Smooth muscle cell (in vitro differentiated cells): ENCODE measurements around the gene PJVK. TPM values are rescaled to one million over a fixed set of nuclear protein-coding genes. Genes with fewer than 3 reads are reported as not detected.

Experiments
- DNase-seq: peaks from one replicate; lab custom pipeline; 2025; ENCODE audit not compliant: unreplicated experiment; lab: John Stamatoyannopoulos, UW
- H2AFZ ChIP-seq: fragments of 200-600 bp; sonication (generic); 2 replicates; pipeline ENCODE4 v1.6.0; 2016; ENCODE audit warnings: antibody characterized with exemption, low read depth, mild to moderate bottlenecking
- H3F3A ChIP-seq: fragments of 200-600 bp; sonication (generic); 2 replicates; pipeline ENCODE4 v1.6.0; 2017; ENCODE audit warnings: antibody characterized with exemption, low read depth
- H3K27ac ChIP-seq: fragments of 200-600 bp; sonication (generic); 2 replicates; pipeline ENCODE4 v1.5.1; 2016; ENCODE audit warnings: low read depth, mild to moderate bottlenecking
- H3K27me3 ChIP-seq: fragments of 200-600 bp; sonication (generic); 2 replicates; pipeline ENCODE4 v1.6.1; 2016; ENCODE audit warnings: low read depth, mild to moderate bottlenecking
- H3K36me3 ChIP-seq: fragments of 200-600 bp; sonication (generic); 2 replicates; pipeline ENCODE4 v1.5.1; 2016; ENCODE audit warnings: low read depth
- H3K4me1 ChIP-seq: fragments of 200-600 bp; sonication (generic); 2 replicates; pipeline ENCODE4 v1.5.1; 2016; ENCODE audit warnings: low read depth
- H3K4me2 ChIP-seq: fragments of 200-600 bp; sonication (generic); 2 replicates; pipeline ENCODE4 v1.6.0; 2016; ENCODE audit warnings: mild to moderate bottlenecking
- H3K4me3 ChIP-seq: fragments of 200-600 bp; sonication (generic); 2 replicates; pipeline ENCODE4 v1.5.1; 2016; ENCODE audit warnings: mild to moderate bottlenecking
- H3K79me2 ChIP-seq: fragments of 200-600 bp; sonication (generic); 2 replicates; pipeline ENCODE4 v1.6.0; 2016; ENCODE audit warnings: low read depth, mild to moderate bottlenecking
- H3K9ac ChIP-seq: fragments of 200-600 bp; sonication (generic); 2 replicates; pipeline ENCODE4 v1.6.0; 2016; ENCODE audit warnings: low read depth
- H3K9me3 ChIP-seq: fragments of 200-600 bp; sonication (generic); replicated peaks from 2 replicates; pipeline ENCODE4 v1.5.1; 2016; ENCODE audit warnings: low read depth
- H4K20me1 ChIP-seq: fragments of 200-600 bp; sonication (generic); 2 replicates; pipeline ENCODE4 v1.6.0; 2016; ENCODE audit warnings: low read depth
- CTCF ChIP-seq: fragments of 200-600 bp; sonication (generic); IDR thresholded peaks from 2 replicates; pipeline ENCODE4 v1.5.1; 2017; ENCODE audit warnings: borderline replicate concordance, mild to moderate bottlenecking, antibody characterized with exemption; ENCODE audit not compliant: insufficient read depth, poor library complexity, severe bottlenecking
- whole genome bisulfite sequencing: methylation state at CpG from one replicate; pipeline ENCODE4 v1.1.7; 2016; ENCODE audit warnings: low lambda C conversion rate; 5-methylcytosine and 5-hydroxymethylcytosine counted together
- polyA plus RNA-seq: library from polyadenylated mRNA; unstranded; fragments of >200 nt; fragmentation: Nextera tagmentation; extraction: Ambion mirVana; gene quantifications from 2 replicates; pipeline ENCODE4 v1.2.1, GENCODE V29; 2016
- total RNA-seq: library from RNA; depleted of rRNA; stranded (reverse); fragments of >200 nt; gene quantifications from 2 replicates; pipeline ENCODE4 v1.2.3, GENCODE V29; 2014

The PJVK gene
- total and polyA plus RNA-seq, 2 experiments from 2014 or later: 1.9 to 3.3 TPM

- H3K79me2 ChIP-seq: peaks cover 2% of the 10 kb centered on the region
- no peak overlapping the region for H3K4me2 ChIP-seq
- no peak overlapping the region for H3K9ac ChIP-seq
- no peak for TF ChIP-seq CTCF
- H3K36me3 ChIP-seq: peaks cover 46% of the 10 kb centered on the region
- no peaks in the 10 kb centered on the region for H4K20me1 ChIP-seq
- H3K4me3 ChIP-seq: no peak overlapping the region
- H3K27ac ChIP-seq: no peak overlapping the region
- no peaks in the 10 kb centered on the region for H3K4me1 ChIP-seq
- H3K27me3 ChIP-seq: no peaks in the 10 kb centered on the region
- no peaks in the 10 kb centered on the region for H3K9me3 ChIP-seq
- no peaks in the 10 kb centered on the region for H3F3A ChIP-seq
- DNase-seq: no peak
- H2AFZ ChIP-seq: no peak overlapping the region
Measured at GRCh38 chr2:178498137-178498536, 47.0 kb downstream of the PJVK start.

- H3K4me3 ChIP-seq: no peak overlapping the region
- H3K36me3 ChIP-seq: peaks cover 41% of the 10 kb centered on the region
- no peaks in the 10 kb centered on the region for H3K4me1 ChIP-seq
- no peaks in the 10 kb centered on the region for H3K9me3 ChIP-seq
- WGBS: 97% methylated on average over 3 of the region's 3 CpGs
- no peaks in the 10 kb centered on the region for H4K20me1 ChIP-seq
- no peak for DNase-seq
- no peaks in the 10 kb centered on the region for H3F3A ChIP-seq
- no peaks in the 10 kb centered on the region for H3K27me3 ChIP-seq
- H3K79me2 ChIP-seq: no peaks in the 10 kb centered on the region
- no peak overlapping the region for H3K4me2 ChIP-seq
- H2AFZ ChIP-seq: no peak overlapping the region
- H3K27ac ChIP-seq: no peak overlapping the region
- H3K9ac ChIP-seq: no peak overlapping the region
- TF ChIP-seq CTCF: no peak
Measured at GRCh38 chr2:178499640-178500039, 48.5 kb downstream of the PJVK start.

- no peaks in the 10 kb centered on the region for H4K20me1 ChIP-seq
- no peak overlapping the region for H3K4me3 ChIP-seq
- no peak overlapping the region for H3K4me2 ChIP-seq
- no peaks in the 10 kb centered on the region for H3K27me3 ChIP-seq
- peaks cover 7% of the 10 kb centered on the region for H3K4me1 ChIP-seq
- peaks cover 40% of the 10 kb centered on the region for H3K36me3 ChIP-seq
- no peak overlapping the region for H2AFZ ChIP-seq
- H3K27ac ChIP-seq: no peak overlapping the region
- DNase-seq: no peak
- TF ChIP-seq CTCF: no peak
- H3K9me3 ChIP-seq: no peaks in the 10 kb centered on the region
- no peak overlapping the region for H3K9ac ChIP-seq
- no peaks in the 10 kb centered on the region for H3F3A ChIP-seq
- H3K79me2 ChIP-seq: no peaks in the 10 kb centered on the region
- WGBS: 73% methylated on average over 4 of the region's 4 CpGs
Measured at GRCh38 chr2:178502751-178503150, 51.6 kb downstream of the PJVK start.

GRCh38 chr2:178506101-178506500 is 54.9 kb downstream of the PJVK start:
- no peak for TF ChIP-seq CTCF
- Histone ChIP-seq H3K9me3 (no peaks in the 10 kb centered on the region), H2AFZ (no peak overlapping the region), H3K4me2 (no peak overlapping the region), H3K4me1 (peaks cover 7% of the 10 kb centered on the region), H3K9ac (no peak overlapping the region), H3K27ac (no peak overlapping the region), H4K20me1 (no peaks in the 10 kb centered on the region), H3K4me3 (no peak overlapping the region), H3F3A (no peaks in the 10 kb centered on the region), H3K36me3 (peaks cover 20% of the 10 kb centered on the region), H3K27me3 (no peaks in the 10 kb centered on the region), H3K79me2 (no peaks in the 10 kb centered on the region)
- 96% methylated on average over 1 of the region's 1 CpG for WGBS
- no peak for DNase-seq
